ENCODE data around the gene HDLBP.

The HDLBP gene

GRCh38 chr2:241237949-241238371 lies 77.5 kb downstream of the HDLBP start:
- H3K27ac Mint-ChIP-seq: no peak overlapping the region
- H3K27me3 Mint-ChIP-seq: no peaks in the 10 kb centered on the region
- no peaks in the 10 kb centered on the region for H3K9me3 Mint-ChIP-seq
- ATAC-seq (no peak), DNase-seq (no peak)
- H3K4me1 Mint-ChIP-seq: no peaks in the 10 kb centered on the region
- H3K4me3 Mint-ChIP-seq: no peak overlapping the region

DNA sequence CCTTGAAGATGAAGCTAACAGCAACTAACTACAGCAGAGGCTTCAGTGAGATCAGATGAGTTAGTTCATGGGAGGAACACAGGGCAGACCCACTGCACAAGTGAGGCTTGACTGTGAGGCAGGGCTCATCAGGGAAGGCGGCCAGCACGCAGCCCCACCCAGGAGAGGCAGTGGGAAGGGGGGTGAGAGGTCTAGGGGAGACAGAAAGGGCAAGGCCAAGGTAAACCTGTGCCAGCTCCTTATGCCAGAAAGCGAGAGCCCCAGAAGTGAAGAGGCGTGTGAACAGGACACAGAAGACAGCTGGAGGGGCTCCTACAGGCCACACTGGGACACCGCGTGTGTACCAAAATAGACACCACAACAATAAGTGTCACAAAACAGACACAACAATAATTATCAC lies 78.4 kb downstream of the HDLBP start:
- Mint-ChIP-seq H3K4me3 (no peak overlapping the region), H3K4me1 (no peaks in the 10 kb centered on the region), H3K27ac (peak overlapping the region in 1 of 2 donors; percentile 45), H3K9me3 (no peaks in the 10 kb centered on the region), H3K27me3 (no peaks in the 10 kb centered on the region)
- DNase-seq (no peak), ATAC-seq (no peak)

GRCh38 chr2:241235859-241236593 lies 79.4 kb downstream of the HDLBP start:
- Mint-ChIP-seq H3K27ac (no peak overlapping the region), H3K4me3 (no peak overlapping the region), H3K4me1 (no peaks in the 10 kb centered on the region), H3K9me3 (no peaks in the 10 kb centered on the region), H3K27me3 (no peaks in the 10 kb centered on the region)
- DNase-seq (no peak), ATAC-seq (no peak)

DNA sequence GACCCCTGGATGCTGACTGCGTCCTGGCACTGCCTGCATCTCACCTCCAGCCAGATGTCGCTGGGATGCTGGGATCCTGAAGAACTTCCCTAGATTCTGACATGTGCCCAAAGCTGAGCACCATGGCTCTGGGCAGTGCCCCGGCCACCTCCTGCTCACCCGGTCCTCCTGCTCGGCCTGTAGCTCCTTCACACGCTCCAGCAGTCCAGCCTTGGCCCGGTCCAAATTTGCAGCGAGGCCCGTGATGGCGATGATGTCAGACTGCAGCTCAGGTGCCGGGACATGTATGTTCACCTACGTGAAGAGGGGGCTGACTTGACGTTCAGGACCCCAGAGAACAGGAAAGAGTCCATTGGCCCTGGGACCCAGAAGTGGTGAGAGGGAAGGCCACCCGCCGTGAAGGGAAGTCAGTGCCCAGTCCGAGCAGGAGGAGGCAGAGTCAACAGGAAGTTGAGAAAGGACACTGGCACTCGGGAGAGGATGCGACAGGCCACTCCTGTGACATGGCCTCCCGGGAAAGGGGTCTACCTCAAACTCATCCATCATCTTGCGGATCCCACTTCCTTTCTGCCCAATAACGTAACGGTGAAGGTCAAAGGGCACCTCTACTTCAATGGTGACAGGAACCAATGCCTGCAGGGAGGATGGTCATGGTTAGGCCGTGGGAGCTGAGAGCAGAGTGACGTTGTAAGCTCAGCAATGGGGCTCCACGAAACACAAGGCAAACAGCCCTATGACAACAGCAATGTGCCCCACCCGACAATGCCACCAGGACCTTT lies 80.3 kb downstream of the HDLBP start:
- no peak for ATAC-seq
- no peak overlapping the region for H3K4me3 Mint-ChIP-seq
- no peaks in the 10 kb centered on the region for H3K4me1 Mint-ChIP-seq
- no peak overlapping the region for H3K27ac Mint-ChIP-seq
- no peak for DNase-seq
- no peaks in the 10 kb centered on the region for H3K27me3 Mint-ChIP-seq
- H3K9me3 Mint-ChIP-seq: no peaks in the 10 kb centered on the region

- no peaks in the 10 kb centered on the region for H3K9me3 Mint-ChIP-seq
- DNase-seq (no peak), ATAC-seq (no peak)
- no peaks in the 10 kb centered on the region for H3K27me3 Mint-ChIP-seq
- peak overlapping the region in 1 of 2 donors; percentile 92 for H3K27ac Mint-ChIP-seq
- no peaks in the 10 kb centered on the region for H3K4me1 Mint-ChIP-seq
- H3K4me3 Mint-ChIP-seq: no peak overlapping the region
These were observed 81.2 kb downstream of the HDLBP start for GRCh38 chr2:241234066-241234790.

DNA sequence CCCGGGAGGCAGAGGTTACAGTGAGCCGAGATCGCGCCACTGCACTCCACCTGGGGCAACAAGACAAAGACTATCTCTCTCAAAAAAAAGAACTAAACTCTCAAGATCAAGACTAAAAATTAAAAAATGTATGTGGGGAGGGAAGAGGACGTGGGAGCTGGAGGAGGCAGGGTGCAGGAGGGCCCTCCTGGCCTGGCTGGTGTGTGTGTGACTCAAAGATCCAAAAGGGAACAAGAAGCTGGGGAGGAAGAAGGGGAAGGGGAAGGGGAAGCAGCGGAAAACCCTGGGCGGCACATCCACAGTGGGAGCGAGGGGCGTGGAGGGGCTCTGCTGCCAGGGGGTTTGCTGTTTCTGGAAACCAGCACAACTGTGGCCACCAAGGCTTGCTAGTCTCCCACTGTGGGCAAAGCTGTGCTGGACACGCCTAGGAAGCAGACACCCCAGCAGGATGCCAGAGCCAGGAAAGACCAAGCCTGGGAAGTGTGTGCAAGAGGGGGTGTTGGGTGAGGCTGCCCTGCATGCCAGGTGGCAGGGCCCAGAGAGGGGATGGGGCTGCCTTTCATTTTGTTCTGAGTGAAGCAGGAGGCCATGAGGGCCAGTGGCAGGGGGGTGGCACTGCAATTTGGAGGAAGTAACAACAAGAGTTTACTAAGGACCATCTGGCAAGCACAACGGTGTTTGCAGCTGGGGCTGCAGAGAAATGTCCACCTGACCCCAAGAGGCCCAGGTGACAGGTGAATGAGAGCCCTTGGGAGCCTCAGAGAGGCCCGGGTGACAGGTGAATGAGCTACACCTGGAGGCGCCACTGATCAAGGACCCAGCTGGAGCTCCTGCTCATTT lies 82.5 kb downstream of the HDLBP start:
- H3K27ac Mint-ChIP-seq: peak overlapping the region; percentile 1 to 20
- no peak overlapping the region for H3K4me3 Mint-ChIP-seq
- H3K4me1 Mint-ChIP-seq: no peaks in the 10 kb centered on the region

GRCh38 chr2:241230435-241230834 lies 85.0 kb downstream of the HDLBP start:
- no peak for DNase-seq
- H3K27ac Mint-ChIP-seq: no peak overlapping the region
- ATAC-seq: no peak
- H3K9me3 Mint-ChIP-seq: no peaks in the 10 kb centered on the region
- no peaks in the 10 kb centered on the region for H3K4me1 Mint-ChIP-seq
- no peaks in the 10 kb centered on the region for H3K27me3 Mint-ChIP-seq
- H3K4me3 Mint-ChIP-seq: no peak overlapping the region

More for the DNA sequence above, 82.5 kb downstream of the HDLBP start:
- no peak for ATAC-seq
- Mint-ChIP-seq H3K9me3 (no peaks in the 10 kb centered on the region), H3K27me3 (no peaks in the 10 kb centered on the region)
- DNase-seq: no peak

DNA sequence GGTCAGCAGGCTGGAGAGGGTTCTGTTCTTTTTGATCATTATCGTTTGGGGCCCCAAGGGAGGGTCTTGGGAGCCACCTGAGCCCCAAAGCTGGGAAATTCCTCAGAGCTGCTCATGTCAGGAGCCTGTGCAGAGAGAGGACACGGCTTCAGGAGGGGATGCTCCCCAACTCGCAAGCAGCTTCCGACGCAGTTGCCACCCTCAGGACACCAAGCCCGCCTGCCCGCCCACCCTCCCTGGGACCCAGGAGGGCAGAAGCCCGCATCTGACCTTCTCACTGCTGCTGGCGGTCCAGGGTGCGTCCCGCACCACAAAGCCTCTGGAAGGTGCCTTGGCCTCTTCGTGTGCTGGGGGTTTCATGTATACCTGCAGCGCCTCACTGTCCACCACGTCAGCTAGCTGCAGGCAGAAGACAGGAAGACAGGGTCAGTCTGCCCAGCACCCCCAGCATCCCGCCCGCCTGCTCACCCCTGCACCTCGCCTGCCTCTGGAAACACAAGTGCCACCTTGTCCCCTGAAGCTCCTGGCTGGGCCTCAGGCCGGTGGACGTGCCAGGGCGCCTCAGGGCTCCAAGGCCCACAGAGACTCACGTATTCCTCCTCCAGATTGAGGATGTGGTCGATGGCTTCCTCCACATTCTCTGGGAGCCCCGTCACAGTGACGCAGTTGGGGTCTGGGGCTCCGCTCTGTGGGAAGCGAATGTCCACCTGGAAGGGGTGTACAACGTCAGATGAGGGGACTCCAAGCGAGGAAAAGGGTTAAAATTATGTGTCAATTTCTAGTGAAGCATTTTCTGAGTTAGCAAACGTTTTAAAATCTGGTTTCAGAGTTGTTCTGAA lies 85.7 kb downstream of the HDLBP start:
- DNase-seq: no peak
- Mint-ChIP-seq H3K9me3 (no peaks in the 10 kb centered on the region), H3K4me1 (peaks cover 1% of the 10 kb centered on the region), H3K4me3 (no peak overlapping the region), H3K27ac (no peak overlapping the region), H3K27me3 (no peaks in the 10 kb centered on the region)
- no peak for ATAC-seq

DNA sequence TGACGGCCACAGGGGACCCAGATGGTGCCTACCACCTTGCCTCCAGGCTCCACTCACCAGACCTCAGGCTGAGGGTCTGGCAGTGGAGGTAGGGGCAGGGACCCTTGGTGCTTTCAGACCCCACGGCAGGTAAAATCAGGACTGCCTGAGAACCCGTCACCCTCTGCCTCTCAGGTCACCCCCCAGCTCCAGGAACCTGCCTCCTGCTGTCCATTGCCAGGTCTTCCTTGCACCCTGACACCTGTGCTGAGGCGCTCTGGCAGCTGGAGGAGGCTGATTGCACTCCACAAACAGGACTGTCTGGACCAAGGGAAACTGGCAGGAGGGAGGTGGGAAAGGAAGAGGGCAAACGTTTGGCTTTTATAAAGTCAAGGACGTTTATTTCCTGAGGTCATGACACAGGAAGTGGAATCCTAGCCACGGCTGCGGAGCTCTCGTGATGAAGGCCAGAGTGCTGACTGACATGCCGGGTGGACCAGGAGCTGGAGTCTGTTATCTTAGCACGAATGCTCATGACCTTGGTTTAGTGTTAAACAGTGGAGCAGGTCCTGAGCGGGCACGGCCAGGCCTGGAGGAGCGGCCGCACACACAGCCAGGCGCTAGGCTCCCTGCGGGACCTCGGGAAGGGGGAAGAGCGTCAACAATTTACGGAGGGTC lies 86.5 kb downstream of the HDLBP start:
- Mint-ChIP-seq H3K4me1 (peaks cover 9% of the 10 kb centered on the region), H3K4me3 (no peak overlapping the region), H3K27ac (peak overlapping the region in 1 of 2 donors; percentile 78), H3K27me3 (no peaks in the 10 kb centered on the region), H3K9me3 (no peaks in the 10 kb centered on the region)
- ATAC-seq (no peak), DNase-seq (no peak)

DNA sequence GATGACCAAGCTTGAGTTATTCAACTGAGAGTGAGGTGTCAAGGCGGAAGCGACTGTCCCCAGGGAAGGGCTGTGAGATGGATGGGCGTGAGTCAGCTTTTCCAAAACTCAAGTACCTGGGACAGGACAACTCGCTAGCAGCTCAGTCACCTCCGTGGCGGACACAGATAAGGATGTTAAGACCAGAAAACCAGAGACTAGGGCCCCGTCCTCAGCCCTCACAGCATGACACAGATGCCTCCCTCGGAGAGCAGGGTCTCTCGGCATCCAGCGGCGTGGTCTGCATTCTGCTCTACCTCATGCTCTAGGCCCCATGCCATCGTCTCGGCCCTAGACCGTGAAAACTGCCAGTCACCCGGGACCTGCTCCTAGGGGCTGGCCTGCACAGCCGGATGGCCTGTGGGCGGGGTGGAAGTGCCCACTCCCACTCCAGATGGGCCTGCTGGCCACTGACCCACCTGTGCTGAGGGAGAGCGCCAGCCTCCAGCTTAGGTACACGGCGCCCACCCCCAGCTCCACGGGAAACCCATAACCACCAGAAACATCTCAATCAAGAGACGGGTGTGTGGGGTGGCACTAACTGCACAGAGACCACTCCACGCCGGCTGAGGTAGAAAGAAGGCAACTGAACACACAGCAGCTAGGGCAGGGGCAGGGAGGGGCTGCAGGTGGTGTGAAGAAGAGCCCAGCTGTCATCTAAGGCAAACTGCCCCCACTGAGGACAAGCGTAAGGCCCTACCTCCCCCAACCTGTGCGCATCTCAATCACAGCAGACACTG lies 87.2 kb downstream of the HDLBP start:
- H3K27ac Mint-ChIP-seq: peak overlapping the region; percentile 13 to 42
- DNase-seq: no peak
- ATAC-seq: no peak
- no peaks in the 10 kb centered on the region for H3K9me3 Mint-ChIP-seq
- no peaks in the 10 kb centered on the region for H3K27me3 Mint-ChIP-seq
- H3K4me1 Mint-ChIP-seq: peaks cover 17% of the 10 kb centered on the region
- no peak overlapping the region for H3K4me3 Mint-ChIP-seq

DNA sequence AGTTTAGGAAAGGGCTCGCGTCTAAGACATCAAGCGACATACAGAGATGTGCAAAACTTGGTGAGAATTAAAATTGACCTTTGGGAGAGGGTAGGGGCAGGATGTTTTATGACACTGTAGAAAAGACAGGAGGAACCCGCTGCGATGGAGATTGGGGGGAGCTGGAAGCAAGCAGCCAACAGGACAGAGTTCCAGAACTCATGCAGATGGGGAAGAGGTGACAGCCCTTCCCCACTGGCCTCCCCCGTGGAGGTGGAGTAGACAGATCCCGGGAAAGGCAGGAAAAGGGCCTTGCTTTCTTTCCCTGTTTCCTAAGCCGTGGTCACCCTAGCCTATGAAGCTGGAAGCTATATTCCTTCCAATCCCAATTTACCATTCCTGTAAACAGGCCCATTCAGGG lies 87.9 kb downstream of the HDLBP start:
- Mint-ChIP-seq H3K9me3 (no peaks in the 10 kb centered on the region), H3K4me3 (no peak overlapping the region), H3K27ac (peak overlapping the region in 1 of 2 donors; percentile 51), H3K27me3 (no peaks in the 10 kb centered on the region), H3K4me1 (peaks cover 23% of the 10 kb centered on the region)
- ATAC-seq (no peak), DNase-seq (no peak)

DNA sequence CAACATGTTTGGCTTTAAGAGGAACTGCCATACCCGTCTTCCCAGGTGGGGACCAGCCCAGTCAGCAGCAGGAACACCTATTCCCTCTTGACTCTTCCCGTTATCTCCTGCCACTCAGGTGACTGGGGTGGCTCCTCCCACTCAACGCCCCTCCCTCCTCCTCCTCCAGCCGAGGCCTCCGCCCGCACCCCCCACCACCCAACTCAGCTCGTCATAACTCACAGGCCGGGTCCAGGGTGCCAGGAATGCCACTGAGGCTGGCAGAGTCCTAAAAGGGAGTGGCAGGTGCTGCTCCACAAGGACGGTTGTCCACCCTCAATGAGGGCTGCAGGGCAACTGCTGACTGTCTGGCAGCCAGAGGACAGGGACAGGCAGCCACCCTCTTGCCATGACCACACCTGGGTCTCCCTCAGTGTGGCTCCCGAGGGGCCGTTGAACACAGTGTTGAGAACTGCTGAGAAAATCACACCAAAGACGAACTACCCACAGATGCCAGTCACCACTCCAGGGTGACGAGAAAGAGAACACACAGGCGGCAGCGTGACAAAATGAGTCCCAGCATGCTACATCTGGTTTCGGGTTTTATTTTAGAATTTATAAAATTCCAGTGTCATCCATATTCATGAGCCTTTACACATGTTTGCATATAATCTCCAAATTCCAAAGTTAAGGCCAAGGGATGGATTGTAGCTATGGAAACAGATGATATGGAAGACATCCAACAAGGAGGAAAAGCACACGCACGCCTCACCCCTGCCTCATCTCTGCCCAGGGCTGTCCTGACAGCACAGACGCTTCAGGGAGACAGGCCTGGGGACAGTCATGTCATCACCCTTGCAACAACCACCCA lies 88.5 kb downstream of the HDLBP start:
- Mint-ChIP-seq H3K27ac (no peak overlapping the region), H3K9me3 (no peaks in the 10 kb centered on the region), H3K4me1 (peaks cover 24% of the 10 kb centered on the region), H3K27me3 (no peaks in the 10 kb centered on the region), H3K4me3 (no peak overlapping the region)
- no peak for DNase-seq
- no peak for ATAC-seq

- Mint-ChIP-seq H3K4me3 (no peak overlapping the region), H3K27ac (no peak overlapping the region), H3K4me1 (peaks cover 24% of the 10 kb centered on the region), H3K27me3 (no peaks in the 10 kb centered on the region), H3K9me3 (no peaks in the 10 kb centered on the region)
- DNase-seq: no peak
- ATAC-seq: no peak
These were observed 89.5 kb downstream of the HDLBP start for GRCh38 chr2:241225983-241226382.
